Body of pancreas (tissue), 4 donors: ENCODE data around the gene ALOX12. TPM values are rescaled to one million over a fixed set of nuclear protein-coding genes. Genes with fewer than 3 reads are reported as not detected.
"Not testable (repeated sequence)": the region's sequence is repeated elsewhere in the genome, so short reads cannot be mapped to it uniquely, and the experiment has no call there.

Experiments
- ATAC-seq: fragments of 150-250 bp; one replicate; pipeline ENCODE4 v1.9.1; 2016
- DNase-seq, 4 donors: peaks; one replicate each; pipeline ENCODE4 v3.0.0-alpha.2; 2019
- H3K27ac ChIP-seq, 4 donors: fragments of 200-600 bp; sonication (generic); 1 replicate in 3 of 4; 2 replicates in 1 of 4; pipeline versions ENCODE4 v1.5.1 to v1.6.1; 2016 to 2019; ENCODE audit warnings: mild to moderate bottlenecking in 1 of 4, mixed read lengths in 1 of 4, moderate library complexity in 1 of 4
- H3K27me3 ChIP-seq, 2 donors: fragments of 200-600 bp; sonication (generic); one replicate each; pipeline ENCODE4 v1.6.0; 2016; ENCODE audit warnings: mild to moderate bottlenecking in 1 of 2
- H3K36me3 ChIP-seq, 2 donors: fragments of 200-600 bp; sonication (generic); replicated peaks in 1 of 2; 2 replicates each; pipeline ENCODE4 v1.5.1; 2016; ENCODE audit warnings: low read depth in 2 of 2; ENCODE audit not compliant: insufficient read depth in 1 of 2
- H3K4me1 ChIP-seq: fragments of 200-600 bp; sonication (generic); one replicate; pipeline ENCODE4 v1.6.0; 2016
- H3K4me3 ChIP-seq, 2 donors: fragments of 200-600 bp; sonication (generic); 1 replicate in 1 of 2; 2 replicates in 1 of 2; pipeline ENCODE4 v1.5.1; 2016 to 2019
- H3K9me3 ChIP-seq, 3 donors: fragments of 200-600 bp; sonication (generic); 1 replicate in 2 of 3; 2 replicates in 1 of 3; pipeline ENCODE4 v1.5.1; 2016
- POLR2A ChIP-seq, 3 donors: fragments of 450-650 bp; IDR thresholded peaks; one replicate each; pipeline ENCODE4 v1.6.1; 2016; ENCODE audit warnings: antibody characterized with exemption in 3 of 3, mild to moderate bottlenecking in 2 of 3
- WGBS, 2 donors: methylation state at CpG; one replicate each; pipeline ENCODE4 v1.1.5; 2017; 5-methylcytosine and 5-hydroxymethylcytosine counted together
- intact Hi-C: fragments of 100-400 bp; cut with DNase I; formaldehyde crosslinking; loops from one replicate; pipeline ENCODE4 v1.15.1; 2023
- microRNA counts, 2 donors: library from miRNA; unstranded; fragments of <30 nt; microRNA quantifications; one replicate each; lab custom pipeline; 2017
- small RNA-seq: library from RNA; depleted of rRNA; stranded (forward); fragments of <200 nt; gene quantifications from one replicate; pipeline ENCODE3, GENCODE V24; 2016
- total RNA-seq, 2 donors: library from RNA; depleted of rRNA; stranded (reverse); fragments of >200 nt; gene quantifications; one replicate each; pipeline ENCODE4 v1.1.0, GENCODE V29; 2016
- TF ChIP-seq, protein P1 (sequence below), 7 experiments: fragments of 450-650 bp in 4 of 7; fragments of 200-600 bp in 3 of 7; sonication (generic) in 3 of 7; IDR thresholded peaks; one replicate each; pipeline ENCODE4 v1.5.1; 2016 to 2019; ENCODE audit warnings: antibody characterized with exemption in 7 of 7

The ALOX12 gene
- total RNA-seq, 2 donors from 2014 or later = not detected

- no peak overlapping the region for H3K4me3 ChIP-seq
- intact Hi-C loops = no loop called here
Observed at GRCh38 chr17:7047566-7047965, 51.7 kb downstream of the ALOX12 start.

DNA sequence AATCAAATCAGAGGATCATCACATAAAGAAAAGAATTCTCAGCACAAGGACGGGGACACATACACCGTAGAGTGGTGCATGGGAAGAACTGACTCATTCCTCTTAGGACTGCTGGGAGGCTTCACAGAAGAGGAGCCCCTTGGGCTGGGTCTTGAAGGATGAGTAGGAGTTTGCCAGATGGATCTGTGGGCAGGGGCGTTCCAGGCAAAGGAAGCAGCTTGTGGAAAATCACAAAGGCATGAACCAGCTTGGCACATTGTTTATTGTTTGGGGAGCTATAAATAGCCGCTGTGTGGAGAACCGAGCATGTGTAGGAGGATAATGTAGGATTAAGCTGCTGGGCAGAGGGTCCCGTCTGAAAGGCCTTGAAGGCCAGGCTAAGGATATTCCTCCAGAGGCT, 53.1 kb downstream of the ALOX12 start:
- Histone ChIP-seq H3K4me1 (peaks cover 23% of the 10 kb centered on the region), H3K9me3 (no peaks in the 10 kb centered on the region), H3K27me3 (no peaks in the 10 kb centered on the region), H3K36me3 (no peaks in the 10 kb centered on the region), H3K4me3 (no peak overlapping the region), H3K27ac (no peak overlapping the region)
- intact Hi-C loops = no loop called here
- WGBS, 2 donors = 56% methylated on average over 6 of the region's 6 CpGs
- DNase-seq (no peak), ATAC-seq (no peak)
- TF ChIP-seq, protein P1, sequence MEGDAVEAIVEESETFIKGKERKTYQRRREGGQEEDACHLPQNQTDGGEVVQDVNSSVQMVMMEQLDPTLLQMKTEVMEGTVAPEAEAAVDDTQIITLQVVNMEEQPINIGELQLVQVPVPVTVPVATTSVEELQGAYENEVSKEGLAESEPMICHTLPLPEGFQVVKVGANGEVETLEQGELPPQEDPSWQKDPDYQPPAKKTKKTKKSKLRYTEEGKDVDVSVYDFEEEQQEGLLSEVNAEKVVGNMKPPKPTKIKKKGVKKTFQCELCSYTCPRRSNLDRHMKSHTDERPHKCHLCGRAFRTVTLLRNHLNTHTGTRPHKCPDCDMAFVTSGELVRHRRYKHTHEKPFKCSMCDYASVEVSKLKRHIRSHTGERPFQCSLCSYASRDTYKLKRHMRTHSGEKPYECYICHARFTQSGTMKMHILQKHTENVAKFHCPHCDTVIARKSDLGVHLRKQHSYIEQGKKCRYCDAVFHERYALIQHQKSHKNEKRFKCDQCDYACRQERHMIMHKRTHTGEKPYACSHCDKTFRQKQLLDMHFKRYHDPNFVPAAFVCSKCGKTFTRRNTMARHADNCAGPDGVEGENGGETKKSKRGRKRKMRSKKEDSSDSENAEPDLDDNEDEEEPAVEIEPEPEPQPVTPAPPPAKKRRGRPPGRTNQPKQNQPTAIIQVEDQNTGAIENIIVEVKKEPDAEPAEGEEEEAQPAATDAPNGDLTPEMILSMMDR (IDR thresholded peaks at IDR 0.05) = no peak
- no peak for TF ChIP-seq POLR2A (IDR thresholded peaks at IDR 0.05)

More at GRCh38 chr17:7047566-7047965, 51.7 kb downstream of the ALOX12 start:
- no peaks in the 10 kb centered on the region for H3K36me3 ChIP-seq
- peaks cover 0 to 9% of the 10 kb centered on the region in 2 donors for H3K27me3 ChIP-seq
- peaks cover 37% of the 10 kb centered on the region for H3K4me1 ChIP-seq
- no peaks in the 10 kb centered on the region for H3K9me3 ChIP-seq
- DNase-seq (no peak), ATAC-seq (no peak)
- 78 to 85% methylated on average over 6 of the region's 6 CpGs for WGBS, 2 donors
- H3K27ac ChIP-seq = no peak overlapping the region
- TF ChIP-seq, protein P1 (IDR thresholded peaks at IDR 0.05) = no peak
- no peak for TF ChIP-seq POLR2A (IDR thresholded peaks at IDR 0.05)

- intact Hi-C loops = loop anchor here (5.0 kb wide), 1 partner anchor 87 kb away; no protein-coding TSS in a partner anchor
- not testable (repeated sequence) for H3K36me3 ChIP-seq, H3K9me3 ChIP-seq, H3K27me3 ChIP-seq, DNase-seq, ATAC-seq, H3K27ac ChIP-seq, H3K4me3 ChIP-seq
- 70 to 78% methylated on average over 6 to 9 of the region's 9 CpGs for WGBS, 2 donors
- peaks cover 18% of the 10 kb centered on the region for H3K4me1 ChIP-seq
Observed at GRCh38 chr17:7050583-7050982, 54.7 kb downstream of the ALOX12 start.

DNA sequence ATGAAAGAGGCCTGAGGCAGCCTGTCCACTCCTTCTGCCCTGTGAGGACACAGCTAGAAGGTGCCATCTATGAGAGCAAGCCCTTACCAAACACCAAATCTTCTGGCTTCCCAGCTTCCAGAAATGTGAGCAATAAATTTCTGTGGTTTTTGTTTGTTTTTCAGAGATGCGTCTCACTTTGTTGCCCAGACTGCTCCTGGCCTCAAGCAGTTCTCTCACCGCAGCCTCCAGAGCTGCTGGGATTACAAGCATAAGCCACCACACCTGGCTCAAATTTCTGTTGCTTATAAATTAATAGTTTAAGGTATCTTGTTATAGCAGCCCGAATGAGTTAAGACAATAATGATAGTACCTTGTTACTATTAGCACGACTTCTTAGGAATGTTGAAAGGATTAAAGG, 60.5 kb downstream of the ALOX12 start:
- TF ChIP-seq POLR2A (IDR thresholded peaks at IDR 0.05) = no peak
- TF ChIP-seq, protein P1 (IDR thresholded peaks at IDR 0.05) = no peak

GRCh38 chr17:7058831-7059447, 63.1 kb downstream of the ALOX12 start:
- H3K9me3 ChIP-seq = no peaks in the 10 kb centered on the region
- H3K36me3 ChIP-seq = no peaks in the 10 kb centered on the region
- no peak overlapping the region for H3K4me3 ChIP-seq
- H3K4me1 ChIP-seq = no peaks in the 10 kb centered on the region
- H3K27me3 ChIP-seq = no peaks in the 10 kb centered on the region
- TF ChIP-seq POLR2A (IDR thresholded peaks at IDR 0.05) = no peak
- TF ChIP-seq, protein P1 (IDR thresholded peaks at IDR 0.05) = no peak
- no peak for ATAC-seq
- H3K27ac ChIP-seq = no peak overlapping the region
- 54 to 62% methylated on average over 7 of the region's 7 CpGs for WGBS, 2 donors
- no peak for DNase-seq
- intact Hi-C loops = no loop called here

More for the DNA sequence above, 60.5 kb downstream of the ALOX12 start:
- WGBS, 2 donors = 84 to 85% methylated on average over 4 of the region's 4 CpGs
- no peak for DNase-seq
- Histone ChIP-seq H3K4me3 (no peak overlapping the region), H3K27me3 (no peaks in the 10 kb centered on the region), H3K36me3 (no peaks in the 10 kb centered on the region), H3K9me3 (no peaks in the 10 kb centered on the region), H3K27ac (no peak overlapping the region), H3K4me1 (no peaks in the 10 kb centered on the region)
- no peak for ATAC-seq
- intact Hi-C loops = no loop called here

MicroRNAs encoded within 50 kb of the gene (microRNA counts, 767-probe panel; counts per million panel counts)
- microRNA hsa-miR-195-5p (lab: Ali Mortazavi, UCI) (736 to 7,788 counts per million in 2 donors), microRNA hsa-miR-497-5p (lab: Ali Mortazavi, UCI) (0 to 736 counts per million in 2 donors)

Small RNAs within 50 kb of the gene (small RNA-seq; reads per million reads assigned to genes)
- not detected for gene AC120057.1

Other genes starting within 250 kb of the ALOX12 start
- gene XAF1, start 240.0 kb upstream of the ALOX12 start, total RNA-seq = 1 to 10 TPM; 4.2 to 4.6 TPM
- gene FBXO39, start 219.8 kb upstream of the ALOX12 start, total RNA-seq = not detected
- not detected for gene TEKT1, start 164.3 kb upstream of the ALOX12 start, total RNA-seq
- gene RNASEK, start 16.6 kb downstream of the ALOX12 start, total RNA-seq = 10 to 100 TPM in 1 of 2 donors, 1 to 10 TPM in 1; 9.9 to 87.4 TPM
- 1 to 10 TPM; 1.6 to 8.9 TPM for gene BCL6B, start 27.0 kb downstream of the ALOX12 start, total RNA-seq
- 1 to 10 TPM in 1 of 2 donors, not detected in 1; 1.6 TPM for gene SLC16A13, start 40.0 kb downstream of the ALOX12 start, total RNA-seq
- gene SLC16A11, start 48.0 kb downstream of the ALOX12 start, total RNA-seq = 10 to 100 TPM in 1 of 2 donors, 1 to 10 TPM in 1; 4.2 to 10.9 TPM
- gene CLEC10A, start 84.2 kb downstream of the ALOX12 start, total RNA-seq = 1 to 10 TPM in 1 of 2 donors, under 1 TPM in 1; 0.33 to 1.0 TPM
- gene ASGR2, start 118.8 kb downstream of the ALOX12 start, total RNA-seq = not detected
- gene ASGR1, start 183.3 kb downstream of the ALOX12 start, total RNA-seq = 1 to 10 TPM in 1 of 2 donors, not detected in 1; 4.6 TPM
- 1 to 10 TPM; 3.6 to 9.3 TPM for gene DLG4, start 223.8 kb downstream of the ALOX12 start, total RNA-seq
- gene ACADVL, start 223.9 kb downstream of the ALOX12 start, total RNA-seq = 1,000 to 10,000 TPM in 1 of 2 donors, 100 to 1,000 TPM in 1; 887 to 1,901 TPM
- 10 to 100 TPM; 19.5 to 41.5 TPM for gene DVL2, start 238.5 kb downstream of the ALOX12 start, total RNA-seq
- gene PHF23, start 243.4 kb downstream of the ALOX12 start, total RNA-seq = 10 to 100 TPM; 11.9 to 15.8 TPM
- 100 to 1,000 TPM; 145 to 482 TPM for gene GABARAP, start 246.4 kb downstream of the ALOX12 start, total RNA-seq